GM21515 (cell line): Measurements from ENCODE around the gene PLAAT1.

Experiments
- ATAC-seq: cut with Tn5 transposase; IDR thresholded peaks from one replicate; pipeline ENCODE4 v1.9.1; 2021; ENCODE audit not compliant: unreplicated experiment

The PLAAT1 gene

GRCh38 chr3:193250492-193250891, 9.5 kb downstream of the PLAAT1 start:
- ATAC-seq, result no peak

GRCh38 chr3:193253986-193254660, 13.1 kb downstream of the PLAAT1 start:
- ATAC-seq, result no peak

GRCh38 chr3:193261970-193262369, 20.9 kb downstream of the PLAAT1 start:
- no peak for ATAC-seq

GRCh38 chr3:193262707-193263106, 21.7 kb downstream of the PLAAT1 start:
- ATAC-seq, result no peak

GRCh38 chr3:193269343-193270028, 28.5 kb downstream of the PLAAT1 start:
- ATAC-seq, result no peak

GRCh38 chr3:193270451-193270850, 29.4 kb downstream of the PLAAT1 start:
- ATAC-seq, result no peak

- no peak for ATAC-seq
These were observed 30.2 kb downstream of the PLAAT1 start for GRCh38 chr3:193271101-193271840.

GRCh38 chr3:193292386-193292785, 51.4 kb downstream of the PLAAT1 start:
- ATAC-seq, result no peak

GRCh38 chr3:193295985-193296384, 55.0 kb downstream of the PLAAT1 start:
- no peak for ATAC-seq

GRCh38 chr3:193297421-193297820, 56.4 kb downstream of the PLAAT1 start:
- ATAC-seq, result peak; percentile 48

- ATAC-seq, result no peak
These were observed 60.4 kb downstream of the PLAAT1 start for GRCh38 chr3:193301433-193301832.

- ATAC-seq, result no peak
These were observed 64.3 kb downstream of the PLAAT1 start for GRCh38 chr3:193305356-193305755.

- no peak for ATAC-seq
These were observed 70.1 kb downstream of the PLAAT1 start for GRCh38 chr3:193310914-193311723.

- ATAC-seq, result no peak
These were observed 72.3 kb downstream of the PLAAT1 start for GRCh38 chr3:193313061-193313958.

- ATAC-seq, result no peak
These were observed 73.1 kb downstream of the PLAAT1 start for GRCh38 chr3:193314161-193314560.

GRCh38 chr3:193317682-193318300, 76.8 kb downstream of the PLAAT1 start:
- no peak for ATAC-seq
